Neuronal stem cell (in vitro differentiated cells): ENCODE data around the gene PNPLA7.
"Not testable (repeated sequence)": the region's sequence is repeated elsewhere in the genome, so short reads cannot be mapped to it uniquely, and the experiment has no call there.

Experiments
- DNase-seq: peaks from one replicate; pipeline ENCODE4 v3.0.0-alpha.2; 2013; ENCODE audit warnings: low spot score
- H2AFZ ChIP-seq: one replicate; pipeline ENCODE4 v1.6.1; 2013; ENCODE audit warnings: mild to moderate bottlenecking, low read length, inconsistent platforms
- H2AK5ac ChIP-seq: 2 replicates; pipeline ENCODE4 v1.6.1; 2013; ENCODE audit warnings: low read depth, mild to moderate bottlenecking, inconsistent platforms, low read length, moderate library complexity, mixed read lengths
- H2BK120ac ChIP-seq: 2 replicates; pipeline ENCODE4 v1.6.1; 2013; ENCODE audit warnings: low read depth, mild to moderate bottlenecking, inconsistent platforms, low read length, moderate library complexity, mixed read lengths
- H2BK12ac ChIP-seq: one replicate; pipeline ENCODE4 v1.6.1; 2013; ENCODE audit warnings: low read length, inconsistent platforms
- H2BK15ac ChIP-seq: 2 replicates; pipeline ENCODE4 v1.6.1; 2013; ENCODE audit warnings: mild to moderate bottlenecking, low read length, inconsistent platforms, mixed read lengths
- H2BK5ac ChIP-seq: one replicate; pipeline ENCODE4 v1.6.1; 2013; ENCODE audit warnings: inconsistent platforms, mild to moderate bottlenecking, low read length, moderate library complexity
- H3K14ac ChIP-seq: one replicate; pipeline ENCODE4 v1.6.1; 2013; ENCODE audit warnings: low read length, inconsistent platforms
- H3K18ac ChIP-seq: 2 replicates; pipeline ENCODE4 v1.6.1; 2013; ENCODE audit warnings: low read length, inconsistent platforms
- H3K23ac ChIP-seq: 2 replicates; pipeline ENCODE4 v1.6.1; 2013; ENCODE audit warnings: low read depth, mild to moderate bottlenecking, mixed read lengths, low read length, inconsistent platforms; ENCODE audit not compliant: poor library complexity
- H3K27ac ChIP-seq: replicated peaks from 3 replicates; pipeline ENCODE4 v1.5.1; 2013; ENCODE audit warnings: low read length, inconsistent platforms
- H3K27me3 ChIP-seq, 3 experiments: 2 replicates each; pipeline ENCODE4 v1.6.1; 2013; ENCODE audit warnings: low read length in 3 of 3, mild to moderate bottlenecking in 2 of 3, inconsistent platforms in 1 of 3, low read depth in 1 of 3, mixed read lengths in 1 of 3, moderate library complexity in 1 of 3; ENCODE audit not compliant: control insufficient read depth in 3 of 3, insufficient read depth in 3 of 3
- H3K36me3 ChIP-seq, 2 donors: replicated peaks in 1 of 2; 2 replicates each; pipeline ENCODE4 v1.6.1; 2013; ENCODE audit warnings: low read length in 2 of 2; ENCODE audit not compliant: control insufficient read depth in 2 of 2, insufficient read depth in 2 of 2
- H3K4ac ChIP-seq: 2 replicates; pipeline ENCODE4 v1.6.1; 2013; ENCODE audit warnings: inconsistent platforms, mild to moderate bottlenecking, low read length, moderate library complexity
- H3K4me1 ChIP-seq, 2 donors: 1 replicate in 1 of 2; 2 replicates in 1 of 2; pipeline ENCODE4 v1.6.1; 2013; ENCODE audit warnings: low read length in 2 of 2, low read depth in 1 of 2; ENCODE audit not compliant: control insufficient read depth in 2 of 2, insufficient read depth in 1 of 2
- H3K4me2 ChIP-seq: one replicate; pipeline ENCODE4 v1.6.1; 2013; ENCODE audit warnings: mild to moderate bottlenecking, low read length, inconsistent platforms; ENCODE audit not compliant: insufficient read depth, poor library complexity, severe bottlenecking
- H3K4me3 ChIP-seq, 2 donors: 2 replicates each; pipeline ENCODE4 v1.5.1; 2013; ENCODE audit warnings: low read length in 2 of 2, mild to moderate bottlenecking in 2 of 2, inconsistent platforms in 1 of 2, moderate library complexity in 1 of 2
- H3K79me1 ChIP-seq: one replicate; pipeline ENCODE4 v1.6.1; 2013; ENCODE audit warnings: low read depth, mild to moderate bottlenecking, inconsistent platforms, low read length, moderate library complexity
- H3K9ac ChIP-seq: one replicate; pipeline ENCODE4 v1.6.1; 2013; ENCODE audit warnings: mild to moderate bottlenecking, low read depth, low read length, inconsistent platforms; ENCODE audit not compliant: poor library complexity
- H3K9me3 ChIP-seq, 2 donors: replicated peaks in 1 of 2; 2 replicates each; pipeline versions ENCODE3 to v1.6.1; 2013; ENCODE audit warnings: low read length in 2 of 2, mild to moderate bottlenecking in 2 of 2, inconsistent platforms in 1 of 2, low read depth in 1 of 2, mixed read lengths in 1 of 2, moderate library complexity in 1 of 2; ENCODE audit not compliant: control insufficient read depth in 2 of 2, insufficient read depth in 1 of 2
- H4K8ac ChIP-seq: one replicate; pipeline ENCODE4 v1.6.1; 2013; ENCODE audit warnings: low read depth, mild to moderate bottlenecking, inconsistent platforms, low read length, moderate library complexity
- H4K91ac ChIP-seq: one replicate; pipeline ENCODE4 v1.6.1; 2013; ENCODE audit warnings: low read length, low read depth, mild to moderate bottlenecking, inconsistent platforms; ENCODE audit not compliant: poor library complexity
- WGBS, 2 donors: extraction: QIAGEN DNeasy Blood & Tissue Kit; methylation state at CpG; one replicate each; pipeline ENCODE4 v1.1.7; 2013; ENCODE audit warnings: missing lambda C conversion rate in 2 of 2, mixed read lengths in 1 of 2; ENCODE audit not compliant: insufficient read length in 2 of 2, insufficient replicate concordance in 1 of 2; ENCODE audit errors: extremely low coverage in 2 of 2; 5-methylcytosine and 5-hydroxymethylcytosine counted together

PNPLA7 gene

DNA sequence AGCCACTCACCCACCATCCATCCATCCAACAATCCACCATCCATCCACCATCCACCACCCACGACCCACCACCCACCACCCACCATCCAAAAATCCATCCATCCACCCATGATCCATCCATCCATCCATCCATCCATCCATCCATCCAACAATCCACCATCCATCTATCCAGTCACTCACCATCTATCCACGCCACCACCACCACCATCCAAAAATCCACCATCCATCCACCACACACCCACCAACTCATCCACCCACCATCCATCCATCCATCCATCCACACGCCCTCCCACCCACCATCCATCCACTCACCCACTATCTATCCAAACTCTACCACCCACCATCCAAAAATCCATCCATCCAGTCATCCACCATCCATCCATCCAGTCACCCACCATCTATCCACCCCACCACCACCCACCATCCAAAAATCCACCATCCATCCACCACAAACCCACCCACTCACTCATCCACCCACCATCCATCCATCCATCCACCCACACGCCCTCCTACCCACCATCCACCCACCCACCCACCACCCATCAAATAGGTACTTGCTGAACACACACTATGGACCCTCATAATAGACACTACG, 19.5 kb upstream of the PNPLA7 start:
- H3K14ac ChIP-seq = peak overlapping the region; percentile 44
- peaks cover 16% of the 10 kb centered on the region for H3K79me1 ChIP-seq
- H3K4me3 ChIP-seq = peak overlapping the region in 1 of 2 donors; percentile 33
- H4K8ac ChIP-seq = no peak overlapping the region
- H3K27me3 ChIP-seq = no peaks in the 10 kb centered on the region
- no peak overlapping the region for H2AK5ac ChIP-seq
- no peaks in the 10 kb centered on the region for H3K9me3 ChIP-seq
- no peak overlapping the region for H3K4me2 ChIP-seq
- DNase-seq = no peak
- no peak overlapping the region for H4K91ac ChIP-seq
- no peak overlapping the region for H2BK12ac ChIP-seq
- H2BK120ac ChIP-seq = no peak overlapping the region
- H2BK5ac ChIP-seq = no peak overlapping the region
- WGBS, 2 donors = 100% methylated on average over 4 of the region's 5 CpGs; no CpG with 5 or more reads in 1 of the 2 donors
- no peaks in the 10 kb centered on the region for H3K4me1 ChIP-seq
- H3K27ac ChIP-seq = no peak overlapping the region
- H3K4ac ChIP-seq = no peak overlapping the region
- H3K23ac ChIP-seq = no peak overlapping the region
- no peak overlapping the region for H2AFZ ChIP-seq
- H3K36me3 ChIP-seq = peaks cover 31 to 45% of the 10 kb centered on the region in 2 donors
- H3K9ac ChIP-seq = no peak overlapping the region
- no peak overlapping the region for H2BK15ac ChIP-seq
- H3K18ac ChIP-seq = no peak overlapping the region

DNA sequence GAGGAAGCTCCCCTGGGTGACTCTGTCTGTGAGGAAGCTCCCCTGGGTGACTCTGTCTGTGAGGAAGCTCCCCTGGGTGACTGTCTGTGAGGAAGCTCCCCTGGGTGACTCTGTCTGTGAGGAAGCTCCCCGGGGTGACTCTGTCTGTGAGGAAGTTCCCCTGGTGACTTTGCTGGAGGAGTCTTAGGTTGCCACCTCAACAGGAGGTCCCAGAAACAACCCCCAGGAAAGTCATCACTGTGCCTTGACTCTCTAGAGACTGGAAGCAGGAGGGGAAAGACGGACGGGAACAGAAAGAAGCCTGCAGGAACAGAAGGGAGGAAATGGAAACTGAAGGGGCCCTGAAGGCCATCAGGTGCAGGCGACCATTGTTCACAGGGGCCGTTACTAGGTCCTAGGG, 18.2 kb upstream of the PNPLA7 start:
- Histone ChIP-seq H3K79me1 (peaks cover 16% of the 10 kb centered on the region), H3K36me3 (peaks cover 34 to 45% of the 10 kb centered on the region in 2 donors)
- H4K91ac ChIP-seq, H4K8ac ChIP-seq, DNase-seq, H2BK5ac ChIP-seq, H3K27ac ChIP-seq, H3K27me3 ChIP-seq, H2BK15ac ChIP-seq, H3K4me1 ChIP-seq, H3K9me3 ChIP-seq, H2BK120ac ChIP-seq, H3K23ac ChIP-seq, H3K9ac ChIP-seq, H3K4ac ChIP-seq, H3K14ac ChIP-seq, H3K4me2 ChIP-seq, H2BK12ac ChIP-seq, H2AFZ ChIP-seq, H3K4me3 ChIP-seq, H2AK5ac ChIP-seq, H3K18ac ChIP-seq: not testable (repeated sequence)
- no CpG with 5 or more reads among the region's 5 CpGs for WGBS, 2 donors

DNA sequence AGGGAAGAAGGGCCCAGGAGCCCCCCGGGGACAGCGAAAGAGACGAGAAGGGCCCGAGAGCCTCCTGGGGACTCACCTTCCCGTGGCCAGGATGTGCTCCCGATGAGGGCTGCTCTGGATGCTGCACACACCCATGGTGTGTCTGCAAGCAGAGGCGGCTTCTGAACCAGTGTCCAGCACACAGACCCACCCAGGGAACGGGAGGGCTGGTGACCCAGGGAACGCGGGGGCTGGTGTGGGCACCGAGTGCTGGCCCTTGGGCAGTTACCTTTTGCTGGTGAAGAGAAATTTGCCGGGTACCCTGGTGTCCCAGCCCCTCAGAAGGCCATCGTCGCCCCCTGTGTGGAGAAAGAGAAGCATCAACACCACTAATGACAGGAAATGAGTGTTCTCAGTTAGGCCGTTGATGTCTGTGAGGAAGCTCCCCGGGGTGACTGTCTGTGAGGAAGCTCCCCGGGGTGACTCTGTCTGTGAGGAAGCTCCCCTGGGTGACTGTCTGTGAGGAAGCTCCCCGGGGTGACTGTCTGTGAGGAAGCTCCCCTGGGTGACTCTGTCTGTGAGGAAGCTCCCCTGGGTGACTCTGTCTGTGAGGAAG, 14.7 kb upstream of the PNPLA7 start:
- H2BK5ac ChIP-seq = no peak overlapping the region
- H2AFZ ChIP-seq = no peak overlapping the region
- H3K4me2 ChIP-seq = no peak overlapping the region
- H2BK12ac ChIP-seq = no peak overlapping the region
- H4K91ac ChIP-seq = no peak overlapping the region
- no peak overlapping the region for H3K14ac ChIP-seq
- H3K9me3 ChIP-seq = peaks cover 0 to 2% of the 10 kb centered on the region in 2 donors
- no peak overlapping the region for H3K27ac ChIP-seq
- no peak for DNase-seq
- H3K4ac ChIP-seq = no peak overlapping the region
- no peak overlapping the region for H2BK15ac ChIP-seq
- H3K36me3 ChIP-seq = peaks cover 25 to 49% of the 10 kb centered on the region in 2 donors
- H3K4me3 ChIP-seq = no peak overlapping the region
- no peak overlapping the region for H2AK5ac ChIP-seq
- H4K8ac ChIP-seq = no peak overlapping the region
- H3K27me3 ChIP-seq = no peaks in the 10 kb centered on the region
- no peaks in the 10 kb centered on the region for H3K4me1 ChIP-seq
- no peak overlapping the region for H3K18ac ChIP-seq
- H3K9ac ChIP-seq = no peak overlapping the region
- peaks cover 5% of the 10 kb centered on the region for H3K79me1 ChIP-seq
- WGBS, 2 donors = no CpG with 5 or more reads among the region's 18 CpGs
- H3K23ac ChIP-seq = no peak overlapping the region
- no peak overlapping the region for H2BK120ac ChIP-seq

DNA sequence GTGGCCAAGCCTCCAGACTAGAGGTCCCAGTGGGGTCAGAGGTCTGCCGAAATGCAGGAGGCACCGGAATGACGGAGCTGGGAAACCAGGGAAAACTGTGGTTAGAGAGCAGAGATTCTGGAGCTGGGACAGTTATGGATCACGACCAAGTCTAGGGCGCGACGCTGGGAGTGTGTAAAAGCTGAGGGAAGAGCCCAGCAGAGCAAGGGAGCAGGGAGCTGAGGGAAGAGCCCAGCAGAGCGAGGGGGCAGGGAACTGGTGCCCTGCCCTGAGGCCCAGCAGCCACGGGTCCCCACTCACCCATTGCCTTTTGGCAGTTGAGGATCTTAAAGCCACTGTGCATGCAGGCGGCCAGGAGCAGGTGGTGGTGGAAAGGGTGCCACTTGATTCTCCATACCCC, 13.9 kb upstream of the PNPLA7 start:
- WGBS, 2 donors = no CpG with 5 or more reads among the region's 10 CpGs
- Histone ChIP-seq H3K4ac (no peak overlapping the region), H3K4me3 (peak overlapping the region in 1 of 2 donors; percentile 43), H2AFZ (no peak overlapping the region), H3K36me3 (peaks cover 25 to 55% of the 10 kb centered on the region in 2 donors), H2AK5ac (no peak overlapping the region), H2BK5ac (no peak overlapping the region), H4K8ac (no peak overlapping the region), H3K4me1 (no peaks in the 10 kb centered on the region), H3K9ac (no peak overlapping the region), H3K4me2 (no peak overlapping the region), H2BK15ac (no peak overlapping the region), H3K23ac (no peak overlapping the region), H3K27me3 (no peaks in the 10 kb centered on the region), H2BK12ac (no peak overlapping the region), H3K18ac (no peak overlapping the region), H2BK120ac (no peak overlapping the region), H3K27ac (no peak overlapping the region), H4K91ac (no peak overlapping the region), H3K79me1 (peaks cover 3% of the 10 kb centered on the region), H3K14ac (no peak overlapping the region), H3K9me3 (peaks cover 0 to 2% of the 10 kb centered on the region in 2 donors)
- no peak for DNase-seq
